ENCODE measurements around the gene PDE3B.
"Not testable (repeated sequence)": the region's sequence is repeated elsewhere in the genome, so short reads cannot be mapped to it uniquely, and the experiment has no call there.

PDE3B gene

DNA sequence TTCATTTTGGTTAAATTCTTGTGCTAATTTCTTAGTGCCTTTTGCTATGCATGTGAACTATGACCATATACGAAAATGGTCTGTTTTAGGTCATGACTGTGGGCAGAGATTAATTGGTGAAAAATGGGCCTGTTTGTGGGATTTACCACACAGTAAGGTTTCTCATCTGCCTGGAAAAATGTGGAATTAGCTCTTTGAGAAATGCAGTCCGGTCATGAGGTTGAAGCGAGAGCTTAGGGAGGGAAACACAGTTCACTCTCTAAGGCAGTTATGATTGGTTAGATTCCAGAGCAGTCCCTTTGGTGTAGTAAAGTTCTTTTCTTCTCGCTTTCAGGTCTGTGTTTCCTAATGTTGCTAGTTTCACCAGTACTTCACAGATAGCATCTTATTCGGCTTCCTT, 1.2 kb upstream of the PDE3B start:
- no peak for DNase-seq

- peak; percentile 71 for DNase-seq
These were observed 519 bp upstream of the PDE3B start for GRCh38 chr11:14642873-14643696.

- DNase-seq = peak; percentile 77
These were observed 816 bp downstream of the PDE3B start for GRCh38 chr11:14644226-14645014.

DNA sequence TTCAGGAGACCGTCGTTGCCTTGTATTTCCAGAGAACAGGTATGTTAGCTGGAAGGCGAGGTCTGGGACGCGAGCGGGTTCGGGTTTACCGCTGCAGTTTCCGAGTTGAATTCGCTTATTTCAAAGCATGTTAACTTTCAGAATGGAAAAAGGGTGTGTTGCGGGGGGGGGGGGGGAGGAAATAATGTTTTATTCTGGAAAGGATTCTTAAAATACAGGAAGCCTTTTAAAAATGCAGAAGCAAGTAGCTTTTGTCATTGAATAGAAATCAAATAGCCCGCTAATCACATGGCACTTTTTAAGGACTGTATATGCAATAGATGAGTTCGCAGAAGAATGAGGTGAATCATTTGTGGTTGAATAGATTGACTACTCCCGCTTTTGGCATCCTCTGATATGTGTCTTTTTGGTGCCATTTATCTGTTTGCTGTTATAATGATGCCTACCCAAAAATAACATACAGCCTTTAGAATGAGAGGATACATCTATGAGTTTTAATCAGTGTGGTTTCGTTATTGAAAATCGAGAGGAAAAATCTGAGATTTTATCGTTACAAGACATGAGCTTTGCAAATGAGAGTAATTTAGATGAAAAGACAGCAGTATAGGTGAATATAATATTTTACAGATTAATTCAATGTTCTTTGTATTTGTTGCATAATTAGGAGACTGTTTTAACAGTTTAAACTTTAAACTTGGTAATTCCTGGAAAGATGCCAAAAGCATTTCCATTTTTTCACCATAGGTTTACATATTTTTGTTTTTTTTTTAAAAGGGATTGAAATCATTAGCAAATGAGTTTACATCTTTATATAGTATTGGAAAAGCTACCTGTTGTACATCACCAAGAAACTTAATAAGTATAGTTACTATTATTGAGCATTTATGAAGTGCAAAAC, 1.7 kb downstream of the PDE3B start:
- no peak for DNase-seq

- DNase-seq = no peak
These were observed 2.6 kb downstream of the PDE3B start for GRCh38 chr11:14645985-14646900.

DNA sequence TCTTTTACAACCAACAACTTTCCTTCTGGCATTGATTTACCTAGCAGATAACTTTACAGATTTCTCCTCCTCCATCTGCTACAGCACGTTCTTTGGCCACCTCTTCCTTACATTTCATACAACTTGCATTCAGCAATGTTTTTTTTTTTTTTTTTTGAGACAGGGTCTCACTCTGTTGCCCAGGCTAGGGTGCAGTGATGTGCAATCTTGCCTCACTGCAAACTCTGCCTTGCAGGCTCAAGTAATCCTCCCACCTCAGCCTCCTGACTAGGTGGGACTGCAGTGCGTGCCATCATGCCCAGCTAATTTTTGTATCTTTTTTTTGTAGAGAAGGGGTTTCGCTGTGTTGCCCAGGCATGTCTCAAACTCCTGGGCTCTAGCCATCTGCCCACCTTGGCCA, 6.5 kb downstream of the PDE3B start:
- no peak for DNase-seq

DNA sequence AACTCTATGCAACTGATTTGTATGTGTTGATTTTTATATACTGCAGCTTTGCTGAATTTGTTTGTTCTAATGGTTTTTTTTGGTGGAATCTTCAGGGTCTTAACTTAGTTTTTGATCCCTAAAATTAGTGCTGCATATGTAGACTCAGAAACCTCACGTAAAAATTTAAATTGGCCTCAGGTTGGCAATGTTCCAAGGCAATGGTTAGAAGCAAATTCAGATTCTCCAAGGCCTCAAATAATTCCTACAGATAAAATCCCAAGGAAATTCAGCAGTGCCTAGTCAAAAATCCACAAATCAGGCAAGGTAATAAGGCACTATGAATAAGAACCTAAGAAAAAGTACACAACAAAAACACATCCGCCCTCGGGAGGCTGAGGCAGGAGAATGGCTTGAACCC, 9.5 kb downstream of the PDE3B start:
- no peak for DNase-seq

- DNase-seq = no peak
These were observed 11.8 kb downstream of the PDE3B start for GRCh38 chr11:14655435-14655834.

DNA sequence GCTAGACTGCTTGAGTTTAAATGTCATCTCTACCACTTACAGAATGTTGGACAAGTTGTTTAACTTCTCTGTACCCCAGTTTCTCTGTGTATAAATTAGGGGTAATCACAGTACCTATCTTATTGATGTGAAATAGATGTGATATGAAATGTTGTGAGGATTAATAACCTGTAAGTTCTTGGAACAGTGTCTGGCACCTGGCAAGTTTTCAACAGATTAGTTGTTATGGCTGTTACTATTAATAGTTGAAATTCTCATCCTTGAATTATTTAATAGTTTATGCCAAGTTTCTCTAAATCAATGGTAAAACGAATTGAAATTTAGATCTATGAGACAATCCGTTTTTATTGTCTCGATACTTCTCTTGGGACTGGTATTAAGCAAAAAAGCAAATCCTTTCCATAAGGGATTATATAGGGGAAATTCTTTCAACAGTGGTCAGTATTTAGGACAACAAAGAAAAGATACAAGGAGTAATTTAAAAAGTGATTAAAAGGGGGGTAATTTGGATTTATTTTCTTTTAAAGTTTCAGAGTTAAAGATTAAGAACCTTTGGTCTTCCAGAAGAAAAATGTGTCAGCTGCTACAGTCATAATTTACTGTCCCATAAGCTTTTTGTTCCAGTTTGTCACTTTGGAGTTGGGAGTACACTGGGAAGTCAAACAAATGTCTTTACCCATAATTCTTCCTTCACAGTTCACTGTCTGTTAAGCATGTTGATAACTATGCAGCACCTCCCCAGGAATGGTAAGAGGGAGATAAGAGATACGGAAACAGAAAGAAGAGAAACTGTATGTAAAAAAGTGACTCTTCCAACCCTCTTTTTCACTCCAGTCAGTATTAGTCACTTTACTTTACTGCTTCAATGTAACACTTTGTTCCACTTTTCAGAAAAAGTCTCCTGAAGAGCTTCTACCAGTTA, 13.2 kb downstream of the PDE3B start:
- no peak for DNase-seq

DNA sequence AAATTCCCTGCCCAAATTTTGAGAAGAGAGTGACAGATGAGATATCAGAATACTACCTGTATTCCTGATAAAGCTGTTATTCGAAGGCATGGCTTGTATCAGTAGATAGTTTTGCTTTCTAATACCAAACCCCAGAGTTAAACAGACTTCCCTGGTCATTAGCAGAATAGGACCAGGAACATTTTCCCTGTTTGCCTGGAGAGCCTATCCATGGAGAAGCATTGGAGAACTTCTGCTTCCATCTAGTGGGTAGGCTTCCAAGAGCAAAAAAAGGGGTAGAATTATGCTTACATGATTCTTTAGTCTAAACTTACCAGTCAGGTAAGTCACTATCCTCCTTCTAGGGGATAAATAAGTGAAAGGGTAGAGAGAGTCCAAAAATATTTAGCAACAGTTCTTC, 14.2 kb downstream of the PDE3B start:
- DNase-seq = no peak

- not testable (repeated sequence) for DNase-seq
These were observed 21.3 kb downstream of the PDE3B start for GRCh38 chr11:14664926-14665325.

DNA sequence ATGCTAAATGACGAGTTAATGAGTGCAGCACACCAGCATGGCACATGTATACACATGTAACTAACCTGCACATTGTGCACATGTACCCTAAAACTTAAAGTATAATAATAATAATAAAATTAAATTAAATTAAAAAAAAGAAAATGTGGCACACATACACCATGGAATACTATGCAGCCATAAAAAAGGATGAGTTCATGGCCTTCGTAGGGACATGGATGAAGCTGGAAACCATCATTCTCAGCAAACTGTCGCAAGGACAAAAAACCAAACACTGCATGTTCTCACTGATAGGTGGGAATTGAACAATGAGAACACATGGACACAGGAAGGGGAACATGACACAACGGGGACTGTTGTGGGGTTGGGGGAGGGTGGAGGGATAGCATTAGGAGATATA, 23.7 kb downstream of the PDE3B start:
- DNase-seq = not testable (repeated sequence)

DNA sequence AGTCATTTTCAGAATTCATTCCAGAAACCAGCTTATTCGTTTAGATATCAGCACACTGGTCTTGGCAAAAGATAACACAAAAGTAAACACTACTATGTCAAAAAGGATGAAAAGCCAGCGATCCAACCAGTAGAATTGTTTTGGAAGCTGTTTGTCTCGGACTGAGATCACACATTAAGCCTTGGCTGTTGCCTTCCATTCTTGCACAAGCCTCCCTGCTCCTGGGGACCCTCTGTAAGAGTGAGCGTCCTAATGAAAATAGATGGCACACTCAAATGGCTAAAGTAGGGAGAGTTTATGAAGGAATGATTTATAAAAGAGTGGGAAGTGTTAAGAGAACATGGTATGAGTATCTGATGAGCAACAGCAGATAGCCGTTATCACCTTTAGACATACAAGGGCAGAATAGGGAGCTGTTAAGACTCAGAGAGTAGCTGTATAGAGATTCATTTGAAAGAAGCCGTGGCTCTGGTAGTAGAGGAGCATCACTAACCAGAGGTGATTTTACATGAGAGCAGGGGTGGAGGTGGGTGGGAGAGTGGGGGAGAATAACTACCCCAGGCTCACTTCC, 25.2 kb downstream of the PDE3B start:
- DNase-seq = no peak

DNA sequence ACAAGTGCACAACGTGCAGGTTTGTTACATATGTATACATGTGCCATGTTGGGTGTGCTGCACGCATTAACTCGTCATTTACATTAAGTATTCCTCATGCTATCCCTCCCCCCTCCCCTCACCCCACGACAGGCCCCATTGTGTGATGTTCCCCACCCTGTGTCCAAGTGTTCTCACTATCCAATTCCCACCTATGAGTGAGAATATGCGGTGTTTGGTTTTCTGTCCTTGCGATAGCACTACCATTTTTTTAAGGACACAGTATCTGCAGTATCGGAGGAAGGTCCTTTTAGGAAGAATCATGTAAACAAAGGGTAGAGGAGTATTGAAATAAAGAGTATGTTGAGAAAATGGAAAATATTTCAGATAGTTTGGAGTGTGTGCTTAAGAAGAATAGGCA, 25.9 kb downstream of the PDE3B start:
- no peak for DNase-seq

GRCh38 chr11:14669958-14670357, 26.4 kb downstream of the PDE3B start:
- no peak for DNase-seq

DNA sequence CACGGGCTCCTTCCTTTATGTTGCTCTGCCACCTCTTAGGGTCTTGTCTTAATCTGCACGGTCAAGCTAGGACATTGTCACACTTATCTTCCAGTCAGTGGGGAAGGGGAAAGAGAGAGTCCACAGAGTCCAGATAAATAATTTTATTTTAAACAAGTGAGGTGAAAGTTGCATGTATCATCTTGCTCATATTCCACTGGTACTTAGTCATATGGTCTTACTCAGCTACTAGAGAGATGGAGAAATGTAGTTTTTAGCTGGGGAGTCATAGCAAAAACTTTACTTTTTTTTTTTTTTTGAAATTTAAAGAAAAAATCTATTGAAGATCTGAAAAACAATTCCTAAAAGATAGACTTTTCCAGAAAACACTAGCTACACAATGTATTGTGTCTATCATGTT, 29.0 kb downstream of the PDE3B start:
- DNase-seq = no peak

- no peak for DNase-seq
These were observed 29.8 kb downstream of the PDE3B start for GRCh38 chr11:14673421-14673820.

DNA sequence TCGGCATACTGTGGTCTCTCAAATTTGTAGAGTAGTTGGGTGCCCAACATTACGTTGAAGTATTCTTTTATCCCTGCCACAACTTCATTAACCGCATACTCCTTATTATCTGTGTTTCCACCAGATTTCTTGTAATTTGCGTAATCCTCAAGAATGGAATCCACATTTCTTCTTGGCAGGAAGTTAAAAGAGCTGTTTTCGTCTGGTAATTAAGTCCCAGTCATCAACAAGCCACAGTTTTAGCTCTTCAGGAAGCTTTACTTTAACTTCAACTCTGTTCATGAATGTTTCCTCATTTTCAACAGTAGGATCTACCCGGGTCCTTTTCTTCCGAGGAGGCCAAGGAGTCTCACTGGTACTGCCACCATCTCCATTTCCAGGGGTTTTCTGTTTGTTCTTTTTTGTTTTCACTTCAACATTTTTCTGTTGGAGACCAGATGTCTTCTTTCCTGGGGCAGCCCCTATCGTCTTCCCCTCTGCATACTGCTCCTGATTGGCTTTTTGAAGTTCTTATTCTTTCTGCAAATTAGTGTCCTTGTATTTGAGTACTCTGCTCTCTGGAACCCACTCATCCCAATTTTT, 30.3 kb downstream of the PDE3B start:
- DNase-seq = no peak

- no peak for DNase-seq
These were observed 32.5 kb downstream of the PDE3B start for GRCh38 chr11:14676068-14676467.

DNA sequence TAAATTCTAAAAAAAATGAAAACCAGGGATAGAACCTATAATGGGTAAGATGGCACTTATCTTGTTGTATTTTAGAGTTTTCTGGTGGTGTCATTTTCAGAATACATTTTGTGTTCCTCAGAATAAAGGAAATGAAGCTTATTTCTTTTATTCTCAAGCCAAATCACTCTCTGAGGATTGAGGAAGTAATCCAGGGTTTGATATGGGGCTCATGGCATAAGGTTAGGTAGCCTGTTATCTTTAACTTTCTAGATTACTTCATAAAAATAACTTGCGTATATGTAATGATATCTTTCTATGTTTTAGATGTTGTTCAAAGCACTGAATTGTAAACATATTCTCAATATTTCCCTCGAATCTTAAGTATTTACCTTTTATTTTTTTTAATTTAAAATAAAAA, 33.5 kb downstream of the PDE3B start:
- DNase-seq = no peak

All from activated CD8-positive, alpha-beta memory T cell treated with anti-CD3 and anti-CD28 coated beads, Interleukin-2, amount 50 U/mL, for 48 hours (primary cell).